ENCODE data around the gene DPCD.

DPCD gene

DNA sequence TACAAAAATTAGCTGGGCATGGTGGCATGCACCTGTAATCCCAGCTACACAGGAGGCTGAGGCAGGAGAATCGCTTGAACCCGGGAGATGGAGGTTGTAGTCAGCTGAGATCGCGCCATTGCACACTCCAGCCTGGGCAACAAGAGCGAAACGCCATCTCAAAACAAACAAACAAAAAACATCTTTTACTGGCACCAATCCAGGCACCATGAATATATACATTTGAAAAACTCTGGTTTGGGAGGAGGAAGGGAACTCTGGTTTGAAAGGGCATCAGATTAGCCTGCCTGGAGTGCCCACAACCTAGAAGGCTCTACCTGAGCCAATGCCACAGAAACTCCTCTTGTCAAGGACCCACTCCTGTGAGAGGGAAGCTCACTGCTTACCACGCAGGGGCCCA, 16.0 kb upstream of the DPCD start:
- Mint-ChIP-seq H3K36me3 (peaks cover 9 to 26% of the 10 kb centered on the region in 2 donors), H3K27me3 (peaks cover 35 to 40% of the 10 kb centered on the region in 2 donors), H3K9me3 (no peaks in the 10 kb centered on the region), H3K4me1 (peaks cover 15 to 23% of the 10 kb centered on the region in 2 donors), H3K4me3 (no peak overlapping the region), H3K27ac (no peak overlapping the region)
- ATAC-seq (replicated peaks) (no peak), DNase-seq (no peak)

DNA sequence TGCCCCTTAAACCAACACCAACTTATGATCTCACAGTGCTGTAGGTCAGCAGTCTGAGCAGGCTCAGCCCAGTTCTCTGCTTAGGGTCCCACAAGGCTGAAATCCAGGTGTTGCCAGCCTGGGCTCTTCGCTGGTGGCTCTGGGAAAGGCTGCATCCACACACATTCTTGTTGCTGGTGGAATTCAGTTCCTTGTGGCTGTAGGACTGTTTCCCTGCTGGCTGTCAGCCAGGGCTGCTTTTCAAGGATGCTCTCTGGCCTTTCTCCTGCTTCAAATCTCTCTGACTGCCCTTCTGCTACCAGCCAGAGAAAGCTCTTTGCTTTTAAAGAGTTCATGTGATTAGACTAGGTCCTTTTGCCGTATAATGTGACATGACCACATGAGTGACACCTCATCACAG, 15.3 kb upstream of the DPCD start:
- Mint-ChIP-seq H3K9me3 (no peaks in the 10 kb centered on the region), H3K4me3 (no peak overlapping the region), H3K36me3 (peaks cover 11 to 31% of the 10 kb centered on the region in 2 donors), H3K27me3 (peaks cover 29 to 34% of the 10 kb centered on the region in 2 donors), H3K27ac (no peak overlapping the region), H3K4me1 (peaks cover 11 to 18% of the 10 kb centered on the region in 2 donors)
- no peak for DNase-seq
- ATAC-seq (replicated peaks), result no peak

DNA sequence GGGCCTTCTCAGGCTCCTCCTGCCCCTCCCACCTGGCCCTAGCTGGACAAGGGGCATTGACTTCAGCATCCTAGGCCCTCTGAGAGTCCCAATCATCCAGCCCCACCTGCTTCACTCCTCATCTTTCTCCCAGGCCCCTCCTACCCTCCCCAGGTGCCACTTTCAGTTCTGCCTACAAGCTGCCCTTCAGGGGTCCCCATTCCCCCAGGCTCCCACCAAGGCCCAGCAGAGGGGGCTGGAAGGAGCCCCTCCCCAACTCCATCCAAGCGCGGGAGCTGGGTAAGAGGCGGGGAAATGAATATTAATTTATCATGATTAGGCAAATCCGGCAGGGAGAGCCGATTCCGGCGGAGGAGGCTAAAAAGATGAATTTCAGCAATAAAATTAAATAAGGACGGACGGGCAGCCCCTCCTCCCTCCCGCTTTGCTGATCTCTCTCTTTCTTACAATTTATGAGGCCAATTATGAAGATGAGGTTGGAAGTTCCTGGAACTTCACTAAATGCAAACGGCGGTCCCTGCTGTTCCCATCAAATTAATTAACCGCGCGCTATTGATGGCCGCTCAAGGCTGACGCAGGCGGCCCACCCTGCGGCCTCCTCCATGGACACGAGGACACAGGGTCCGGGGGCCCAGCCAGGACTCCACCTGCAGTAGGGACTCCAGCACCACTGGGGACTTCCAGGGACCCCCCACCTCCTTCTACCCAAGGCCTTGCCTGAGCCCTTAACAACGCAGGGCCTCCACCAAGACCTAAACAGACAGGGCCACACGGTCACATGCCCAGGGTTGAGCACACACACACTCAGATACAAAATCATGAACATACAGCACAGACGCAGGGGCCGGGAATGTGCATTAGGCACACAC, 14.0 kb upstream of the DPCD start:
- Mint-ChIP-seq H3K27me3 (peaks cover 15 to 20% of the 10 kb centered on the region in 2 donors), H3K4me1 (peaks cover 11 to 18% of the 10 kb centered on the region in 2 donors), H3K27ac (no peak overlapping the region), H3K4me3 (no peak overlapping the region), H3K36me3 (peaks cover 19 to 45% of the 10 kb centered on the region in 2 donors), H3K9me3 (no peaks in the 10 kb centered on the region)
- DNase-seq, result no peak
- no peak for ATAC-seq (replicated peaks)

DNA sequence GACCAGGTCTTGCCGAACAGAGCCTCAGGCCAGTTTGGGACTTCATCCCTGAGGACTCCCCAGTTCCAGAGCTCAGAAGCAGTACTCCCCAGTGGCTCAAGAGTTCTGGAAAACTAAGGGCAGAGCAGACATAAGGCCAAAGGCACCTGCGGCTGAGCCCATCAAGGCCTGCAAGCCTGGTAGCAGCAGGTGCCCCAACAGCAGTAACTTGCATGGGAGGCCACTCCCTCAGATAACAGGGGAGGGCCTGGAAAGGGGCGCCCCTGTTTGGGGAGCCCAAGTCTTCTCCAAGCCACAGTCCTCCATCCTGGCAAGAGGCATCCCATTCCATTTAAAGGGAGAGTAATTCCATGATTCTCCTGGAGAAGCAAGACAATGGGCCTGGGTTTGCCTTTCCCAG, 13.0 kb upstream of the DPCD start:
- Mint-ChIP-seq H3K9me3 (no peaks in the 10 kb centered on the region), H3K27ac (no peak overlapping the region), H3K36me3 (peaks cover 24 to 52% of the 10 kb centered on the region in 2 donors), H3K27me3 (peaks cover 7 to 11% of the 10 kb centered on the region in 2 donors), H3K4me1 (peaks cover 6 to 11% of the 10 kb centered on the region in 2 donors), H3K4me3 (no peak overlapping the region)
- DNase-seq (no peak), ATAC-seq (replicated peaks) (no peak)

DNA sequence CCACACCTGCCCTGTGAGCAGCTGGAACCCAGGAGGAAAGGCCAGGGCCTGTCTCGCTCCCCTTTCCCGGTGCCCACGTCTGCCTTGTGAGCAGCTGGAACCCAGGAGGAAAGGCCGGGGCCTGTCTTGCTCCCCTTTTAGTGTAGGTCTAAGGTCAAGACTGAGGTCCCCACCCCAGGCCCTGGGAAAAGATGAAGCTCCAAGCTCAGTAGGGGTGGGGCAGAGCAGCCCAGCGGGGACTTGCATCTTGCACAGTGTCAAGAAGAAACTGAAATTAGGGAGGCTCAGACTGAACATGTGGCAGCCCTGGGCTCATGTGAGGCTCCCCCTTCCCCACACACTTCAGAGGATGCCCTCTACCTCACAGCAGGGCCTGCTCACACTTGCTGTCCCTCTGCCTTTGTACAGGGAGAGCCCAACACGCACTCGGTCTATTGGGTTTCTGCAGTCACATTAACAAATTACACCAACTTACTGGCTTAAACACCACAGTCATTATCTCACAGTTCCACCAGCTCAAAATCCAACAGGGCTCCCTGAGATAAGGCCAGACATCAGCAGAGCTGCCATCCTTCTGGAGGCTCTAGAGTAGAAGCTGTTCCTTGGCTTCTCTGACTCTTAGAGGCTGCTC, 12.4 kb upstream of the DPCD start:
- H3K27ac Mint-ChIP-seq, result peak overlapping the region; percentile 31
- H3K4me3 Mint-ChIP-seq, result no peak overlapping the region
- H3K9me3 Mint-ChIP-seq, result no peaks in the 10 kb centered on the region
- H3K27me3 Mint-ChIP-seq, result peaks cover 5 to 6% of the 10 kb centered on the region in 2 donors
- DNase-seq (no peak), ATAC-seq (replicated peaks) (peak in 1 of 2 donors; percentile 18)
- peaks cover 4 to 5% of the 10 kb centered on the region in 2 donors for H3K4me1 Mint-ChIP-seq
- H3K36me3 Mint-ChIP-seq, result peaks cover 25 to 54% of the 10 kb centered on the region in 2 donors

DNA sequence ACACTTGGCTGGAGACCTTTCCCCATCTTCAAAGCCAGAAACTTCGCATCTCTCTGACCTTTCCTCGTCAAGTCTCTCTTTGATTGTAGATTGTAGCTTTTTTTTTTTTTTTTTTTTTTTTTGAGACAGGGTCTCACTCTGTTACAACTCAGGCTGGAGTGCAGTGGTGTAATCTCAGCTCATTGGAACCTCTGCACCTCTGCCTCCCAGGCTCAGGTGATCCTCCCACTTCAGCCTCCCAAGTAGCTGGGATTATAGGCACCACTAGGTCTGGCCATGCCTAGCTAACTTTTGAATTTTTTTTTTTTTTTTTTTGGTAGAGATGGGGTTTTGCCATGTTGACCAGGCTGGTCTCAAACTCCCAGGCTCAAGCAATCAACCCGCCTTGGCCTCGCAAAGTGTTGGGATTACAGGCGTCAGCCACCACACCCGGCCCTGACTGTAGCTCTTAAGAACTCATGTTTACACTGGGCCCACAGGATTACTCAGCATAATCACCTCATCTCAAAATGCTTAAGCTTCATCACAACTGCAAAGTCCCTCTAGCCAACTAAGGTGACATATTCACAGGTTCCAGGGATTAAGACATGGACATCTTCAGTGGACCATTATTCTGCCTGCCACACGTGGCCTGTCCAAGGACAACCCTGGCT, 11.8 kb upstream of the DPCD start:
- Mint-ChIP-seq H3K27me3 (no peaks in the 10 kb centered on the region), H3K9me3 (no peaks in the 10 kb centered on the region), H3K4me1 (no peaks in the 10 kb centered on the region), H3K36me3 (peaks cover 22 to 53% of the 10 kb centered on the region in 2 donors), H3K4me3 (no peak overlapping the region), H3K27ac (peak overlapping the region; percentile 31)
- no peak for ATAC-seq (replicated peaks)
- DNase-seq, result no peak

DNA sequence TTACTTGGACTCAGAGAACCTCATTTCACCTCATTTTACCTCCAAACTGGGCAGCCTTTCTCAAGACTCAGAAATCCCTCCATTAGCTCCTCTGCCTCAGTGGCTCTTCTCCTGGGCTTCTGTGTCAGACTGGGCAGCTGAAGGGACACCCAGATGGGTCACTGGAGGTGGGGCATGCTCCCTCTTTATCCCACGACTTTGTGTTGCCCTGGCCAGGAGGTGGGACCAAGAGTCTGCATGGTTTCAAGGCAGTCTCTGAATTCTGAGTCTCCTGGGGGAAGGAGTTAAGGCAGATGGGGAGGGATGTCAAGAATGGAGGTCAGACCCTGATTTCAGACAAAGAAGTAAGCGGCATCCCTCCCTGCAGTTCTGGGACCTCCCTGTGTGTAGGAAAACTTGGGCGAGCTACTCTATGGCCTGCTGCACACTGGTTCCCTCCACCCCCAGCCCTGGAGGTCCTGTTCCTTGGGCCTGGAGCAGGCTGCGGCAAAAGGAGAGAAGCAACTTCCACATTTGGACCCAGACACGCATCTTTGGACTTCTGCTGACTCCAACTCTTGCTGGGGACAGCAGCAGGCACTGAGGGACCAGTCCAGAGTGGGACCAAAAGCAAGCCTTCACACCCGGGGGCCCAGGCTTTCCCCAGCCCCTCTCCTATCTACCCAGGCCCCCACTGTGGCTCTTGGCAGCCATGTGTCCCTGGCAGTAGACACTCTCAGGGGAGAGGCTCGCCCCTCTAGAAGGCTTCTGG, 10.8 kb upstream of the DPCD start:
- DNase-seq, result no peak
- Mint-ChIP-seq H3K36me3 (peaks cover 25 to 55% of the 10 kb centered on the region in 2 donors), H3K27me3 (no peaks in the 10 kb centered on the region), H3K9me3 (no peaks in the 10 kb centered on the region), H3K4me3 (no peak overlapping the region), H3K27ac (no peak overlapping the region), H3K4me1 (no peaks in the 10 kb centered on the region)
- ATAC-seq (replicated peaks), result no peak

DNA sequence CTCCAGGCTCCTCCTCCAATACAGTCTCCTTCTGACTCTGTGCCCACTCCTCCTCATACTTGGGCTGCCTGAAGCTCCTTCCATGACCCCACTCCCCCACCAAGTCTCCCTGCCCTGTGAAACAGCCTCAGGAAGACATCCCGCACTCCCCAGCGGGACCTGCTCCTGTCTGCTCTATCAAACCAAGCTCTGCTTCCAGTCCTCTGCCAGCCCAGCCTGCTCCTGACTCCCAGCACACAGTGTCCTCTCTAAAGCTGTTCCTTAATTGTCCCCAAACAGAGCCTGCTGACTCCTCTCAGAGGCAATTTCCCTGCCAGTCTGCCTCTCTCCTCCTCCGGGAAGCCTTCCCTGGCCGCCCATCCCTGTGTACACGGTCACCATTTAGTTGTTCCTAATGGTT, 9.9 kb upstream of the DPCD start:
- Mint-ChIP-seq H3K27me3 (no peaks in the 10 kb centered on the region), H3K4me1 (no peaks in the 10 kb centered on the region), H3K36me3 (peaks cover 29 to 52% of the 10 kb centered on the region in 2 donors), H3K4me3 (no peak overlapping the region), H3K9me3 (no peaks in the 10 kb centered on the region), H3K27ac (no peak overlapping the region)
- DNase-seq (no peak), ATAC-seq (replicated peaks) (no peak)

DNA sequence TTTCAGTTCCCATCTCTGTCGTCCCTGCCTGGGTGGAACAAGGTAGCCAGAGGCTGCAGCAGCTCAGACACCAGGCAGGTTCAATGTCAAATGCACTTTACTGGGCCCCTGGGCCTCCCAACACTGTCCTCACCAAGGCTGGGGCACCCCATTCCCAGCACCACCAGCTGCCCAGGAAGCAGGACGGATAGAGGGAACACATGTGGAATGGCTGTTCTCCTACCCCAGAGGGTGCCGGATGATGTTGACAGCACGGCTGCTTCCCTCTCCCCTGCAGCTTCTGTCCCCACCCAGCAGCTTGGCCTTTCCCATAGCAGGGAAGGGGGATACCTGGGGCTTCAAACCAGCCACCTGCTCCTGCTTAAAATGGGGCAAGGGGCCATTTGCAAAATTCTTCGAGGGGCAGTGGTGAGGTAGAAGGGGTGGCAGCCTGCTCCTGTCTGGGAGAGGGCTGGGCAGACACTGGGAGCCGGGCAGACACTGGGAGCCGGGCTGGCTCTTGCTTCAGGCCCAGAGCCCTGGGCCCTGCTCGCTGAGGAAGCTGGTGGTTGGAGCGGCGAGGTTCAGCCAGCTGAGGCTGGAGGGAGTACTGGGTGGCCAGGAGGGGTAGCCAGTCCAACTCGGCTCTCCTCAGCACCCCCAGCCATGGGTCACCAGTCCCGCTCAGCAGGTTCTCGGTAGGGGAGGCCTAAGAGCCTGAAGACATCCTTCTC, 9.2 kb upstream of the DPCD start:
- DNase-seq, result no peak
- H3K27ac Mint-ChIP-seq, result no peak overlapping the region

DNA sequence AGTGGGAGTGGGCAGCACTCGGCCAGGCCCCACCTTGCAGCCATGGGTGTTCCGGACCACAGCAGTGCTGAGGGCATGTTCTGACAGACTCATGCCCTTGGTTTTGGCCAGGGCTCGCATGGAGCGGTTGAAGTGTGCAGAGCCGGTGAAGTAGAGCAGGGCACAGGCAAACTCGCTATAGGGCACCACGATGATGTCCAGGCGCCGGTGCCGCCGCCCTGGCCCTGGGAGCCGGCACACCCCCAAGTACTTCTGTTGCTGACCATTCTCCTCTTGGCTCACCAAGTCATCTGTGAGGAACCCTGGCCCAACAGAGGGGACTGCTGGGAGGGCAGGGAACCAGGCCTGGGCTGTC, 8.6 kb upstream of the DPCD start:
- no peak overlapping the region for H3K4me3 Mint-ChIP-seq
- no peak for DNase-seq
- H3K27me3 Mint-ChIP-seq, result no peaks in the 10 kb centered on the region
- peaks cover 34 to 49% of the 10 kb centered on the region in 2 donors for H3K36me3 Mint-ChIP-seq
- no peak for ATAC-seq (replicated peaks)
- H3K27ac Mint-ChIP-seq, result no peak overlapping the region
- H3K4me1 Mint-ChIP-seq, result peaks cover 0 to 2% of the 10 kb centered on the region in 2 donors
- H3K9me3 Mint-ChIP-seq, result no peaks in the 10 kb centered on the region

More for the DNA sequence above, 9.2 kb upstream of the DPCD start:
- Mint-ChIP-seq H3K4me3 (no peak overlapping the region), H3K4me1 (no peaks in the 10 kb centered on the region), H3K9me3 (no peaks in the 10 kb centered on the region), H3K36me3 (peaks cover 33 to 48% of the 10 kb centered on the region in 2 donors), H3K27me3 (no peaks in the 10 kb centered on the region)
- ATAC-seq (replicated peaks), result no peak

DNA sequence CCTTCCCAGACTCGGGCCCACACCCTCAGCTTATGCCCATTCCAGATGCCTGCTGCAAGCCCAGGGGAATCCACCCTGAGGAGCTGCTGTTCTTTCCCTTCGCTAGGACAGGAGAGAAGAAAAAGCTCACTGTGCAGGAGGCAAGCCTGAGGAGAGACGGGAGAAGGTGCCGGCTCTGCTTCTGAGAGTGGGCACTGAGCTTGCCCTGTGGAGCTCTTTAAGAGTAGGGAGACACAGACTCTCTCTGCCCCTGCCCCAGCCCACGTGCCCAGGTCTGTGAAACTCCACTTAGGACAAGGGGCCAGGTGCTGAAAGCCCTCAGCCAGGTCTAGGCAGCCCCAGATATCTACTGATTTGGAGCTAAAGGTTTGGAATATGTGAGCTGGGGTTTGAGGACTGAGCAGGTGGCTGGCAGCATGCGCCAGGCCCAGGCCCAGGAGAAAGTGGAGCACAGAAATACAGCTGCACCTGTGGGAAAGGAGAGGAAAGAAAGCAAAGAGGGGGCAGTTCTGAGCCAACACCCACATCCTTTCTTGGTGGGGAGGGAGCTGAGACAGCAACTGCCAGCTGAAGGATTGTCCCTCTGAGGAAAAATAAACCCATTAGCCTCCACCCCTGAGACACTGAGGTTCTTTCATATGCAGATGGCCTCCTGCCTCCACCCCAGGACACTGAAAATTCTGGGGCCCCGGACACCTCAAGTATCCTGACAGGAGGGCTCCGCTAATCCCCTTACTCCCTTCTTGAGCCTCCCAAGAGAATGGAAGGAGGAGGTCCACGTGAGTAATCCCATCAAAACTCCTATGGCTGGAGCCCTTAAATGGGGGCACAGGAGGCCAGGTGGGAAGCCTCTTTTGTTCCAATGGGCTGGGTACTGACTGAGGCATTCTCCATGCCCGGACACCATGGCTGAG, 7.4 kb upstream of the DPCD start:
- Mint-ChIP-seq H3K36me3 (peaks cover 42 to 54% of the 10 kb centered on the region in 2 donors), H3K27me3 (no peaks in the 10 kb centered on the region), H3K9me3 (no peaks in the 10 kb centered on the region), H3K27ac (no peak overlapping the region), H3K4me1 (peaks cover 5 to 10% of the 10 kb centered on the region in 2 donors), H3K4me3 (no peak overlapping the region)
- ATAC-seq (replicated peaks) (no peak), DNase-seq (no peak)

DNA sequence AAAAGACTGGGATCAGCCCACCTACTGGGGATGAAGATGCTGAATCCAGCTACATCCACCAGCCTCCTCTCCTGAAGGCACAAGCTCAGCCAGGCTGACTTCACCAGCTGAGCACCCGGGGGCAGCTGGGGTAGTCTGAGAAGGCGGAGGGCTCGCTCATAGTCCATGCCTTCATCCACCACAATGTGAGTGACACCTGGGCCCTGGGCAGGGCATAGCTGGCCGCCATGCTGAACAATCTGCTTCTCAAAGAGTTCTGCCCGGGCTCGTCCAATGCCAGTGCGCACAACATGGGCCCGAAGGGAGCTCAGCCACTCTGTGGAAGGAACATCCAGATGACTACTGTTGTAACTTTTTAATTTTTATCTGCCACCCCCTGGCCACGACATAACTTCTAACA, 2.3 kb upstream of the DPCD start:
- Mint-ChIP-seq H3K27ac (no peak overlapping the region), H3K4me1 (peaks cover 16 to 42% of the 10 kb centered on the region in 2 donors)

DNA sequence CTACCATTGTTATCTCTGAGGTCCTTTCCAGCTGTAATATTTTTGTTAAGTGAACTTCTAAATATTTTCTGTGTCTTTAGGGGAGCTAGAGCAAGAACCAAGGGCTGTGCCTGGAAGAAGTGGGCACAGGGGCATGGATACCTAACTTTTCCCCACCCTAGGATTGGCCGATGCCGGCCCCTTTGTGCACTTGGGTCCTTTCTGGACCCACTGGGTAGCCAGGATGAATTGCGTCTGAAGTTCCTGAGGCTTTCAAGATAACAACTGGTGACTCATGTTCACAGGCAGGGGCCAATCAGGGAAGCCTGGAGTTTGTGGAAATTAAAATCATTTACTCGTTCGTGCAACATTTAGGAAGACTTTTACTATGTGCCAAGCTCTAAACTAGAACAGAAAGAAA, 758 bp downstream of the DPCD start:
- H3K9me3 Mint-ChIP-seq, result no peaks in the 10 kb centered on the region
- ATAC-seq (replicated peaks) (no peak), DNase-seq (no peak)
- peaks cover 15 to 17% of the 10 kb centered on the region in 2 donors for H3K36me3 Mint-ChIP-seq
- no peaks in the 10 kb centered on the region for H3K27me3 Mint-ChIP-seq
- H3K4me1 Mint-ChIP-seq, result peaks cover 18 to 42% of the 10 kb centered on the region in 2 donors
- H3K27ac Mint-ChIP-seq, result peak overlapping the region; percentile 5
- H3K4me3 Mint-ChIP-seq, result peak overlapping the region; percentile 96 to 99

More for the DNA sequence above, 2.3 kb upstream of the DPCD start:
- Mint-ChIP-seq H3K4me3 (no peak overlapping the region), H3K36me3 (peaks cover 24 to 27% of the 10 kb centered on the region in 2 donors), H3K9me3 (no peaks in the 10 kb centered on the region), H3K27me3 (no peaks in the 10 kb centered on the region)
- DNase-seq (no peak), ATAC-seq (replicated peaks) (no peak)
